ENCODE data around the gene EPHA4.

Gene EPHA4

GRCh38 chr2:221377597-221377996 lies 194.5 kb downstream of the EPHA4 start:
- ATAC-seq (ENCODE audit: insufficient read depth, low read depth) (no peak), DNase-seq (no peak)
- Histone ChIP-seq H3K4me1 (ENCODE audit: insufficient read depth, low read length) (no peaks in the 10 kb centered on the region), H3K4me2 (ENCODE audit: insufficient read depth, low read length) (no peak overlapping the region), H3K9me3 (ENCODE audit: insufficient read depth, low read length, severe bottlenecking) (no peaks in the 10 kb centered on the region), H3K9ac (ENCODE audit: low read depth, low read length) (no peak overlapping the region), H3K36me3 (ENCODE audit: insufficient read depth, low read length) (no peaks in the 10 kb centered on the region), H3K79me2 (ENCODE audit: insufficient read depth, low read length) (no peaks in the 10 kb centered on the region), H3K27ac (ENCODE audit: low read length) (no peak overlapping the region), H3K27me3 (ENCODE audit: insufficient read depth, low read length, poor library complexity) (no peaks in the 10 kb centered on the region), H3K4me3 (ENCODE audit: low read depth in 1 of 2, low read length in 2 of 2) (no peak overlapping the region), H4K20me1 (ENCODE audit: insufficient read depth, low read length) (no peaks in the 10 kb centered on the region), H2AFZ (ENCODE audit: low read depth, low read length) (no peak overlapping the region)
- no peak for TF ChIP-seq EZH2 (IDR thresholded peaks at IDR 0.05; ENCODE audit: borderline replicate concordance, low read depth, low read length, severe bottlenecking)
- TF ChIP-seq CTCF (IDR thresholded peaks at IDR 0.05; ENCODE audit: borderline replicate concordance, extremely low read depth, low read length, poor library complexity, severe bottlenecking) = no peak

GRCh38 chr2:221377066-221377465 lies 195.0 kb downstream of the EPHA4 start:
- no peak overlapping the region for H3K4me2 ChIP-seq (ENCODE audit: insufficient read depth, low read length)
- no peaks in the 10 kb centered on the region for H3K79me2 ChIP-seq (ENCODE audit: insufficient read depth, low read length)
- H2AFZ ChIP-seq (ENCODE audit: low read depth, low read length) = no peak overlapping the region
- H4K20me1 ChIP-seq (ENCODE audit: insufficient read depth, low read length) = no peaks in the 10 kb centered on the region
- H3K9ac ChIP-seq (ENCODE audit: low read depth, low read length) = no peak overlapping the region
- no peak for ATAC-seq (ENCODE audit: insufficient read depth, low read depth)
- no peaks in the 10 kb centered on the region for H3K9me3 ChIP-seq (ENCODE audit: insufficient read depth, low read length, severe bottlenecking)
- no peak for DNase-seq
- no peak overlapping the region for H3K4me3 ChIP-seq (ENCODE audit: low read depth in 1 of 2, low read length in 2 of 2)
- no peaks in the 10 kb centered on the region for H3K36me3 ChIP-seq (ENCODE audit: insufficient read depth, low read length)
- TF ChIP-seq EZH2 (IDR thresholded peaks at IDR 0.05; ENCODE audit: borderline replicate concordance, low read depth, low read length, severe bottlenecking) (no peak), CTCF (IDR thresholded peaks at IDR 0.05; ENCODE audit: borderline replicate concordance, extremely low read depth, low read length, poor library complexity, severe bottlenecking) (no peak)
- no peaks in the 10 kb centered on the region for H3K27me3 ChIP-seq (ENCODE audit: insufficient read depth, low read length, poor library complexity)
- no peaks in the 10 kb centered on the region for H3K4me1 ChIP-seq (ENCODE audit: insufficient read depth, low read length)
- H3K27ac ChIP-seq (ENCODE audit: low read length) = no peak overlapping the region

GRCh38 chr2:221374234-221374633 lies 197.9 kb downstream of the EPHA4 start:
- no peaks in the 10 kb centered on the region for H3K27me3 ChIP-seq (ENCODE audit: insufficient read depth, low read length, poor library complexity)
- no peak for DNase-seq
- no peak overlapping the region for H3K4me2 ChIP-seq (ENCODE audit: insufficient read depth, low read length)
- H3K9ac ChIP-seq (ENCODE audit: low read depth, low read length) = no peak overlapping the region
- H3K4me3 ChIP-seq (ENCODE audit: low read depth in 1 of 2, low read length in 2 of 2) = no peak overlapping the region
- no peak for TF ChIP-seq EZH2 (IDR thresholded peaks at IDR 0.05; ENCODE audit: borderline replicate concordance, low read depth, low read length, severe bottlenecking)
- TF ChIP-seq CTCF (IDR thresholded peaks at IDR 0.05; ENCODE audit: borderline replicate concordance, extremely low read depth, low read length, poor library complexity, severe bottlenecking) = no peak
- H3K79me2 ChIP-seq (ENCODE audit: insufficient read depth, low read length) = no peaks in the 10 kb centered on the region
- no peaks in the 10 kb centered on the region for H3K36me3 ChIP-seq (ENCODE audit: insufficient read depth, low read length)
- H3K27ac ChIP-seq (ENCODE audit: low read length) = no peak overlapping the region
- H3K4me1 ChIP-seq (ENCODE audit: insufficient read depth, low read length) = no peaks in the 10 kb centered on the region
- H4K20me1 ChIP-seq (ENCODE audit: insufficient read depth, low read length) = no peaks in the 10 kb centered on the region
- no peak for ATAC-seq (ENCODE audit: insufficient read depth, low read depth)
- no peaks in the 10 kb centered on the region for H3K9me3 ChIP-seq (ENCODE audit: insufficient read depth, low read length, severe bottlenecking)
- no peak overlapping the region for H2AFZ ChIP-seq (ENCODE audit: low read depth, low read length)

- H3K4me1 ChIP-seq (ENCODE audit: insufficient read depth, low read length) = no peaks in the 10 kb centered on the region
- ATAC-seq (ENCODE audit: insufficient read depth, low read depth) = no peak
- H3K36me3 ChIP-seq (ENCODE audit: insufficient read depth, low read length) = no peaks in the 10 kb centered on the region
- no peaks in the 10 kb centered on the region for H3K9me3 ChIP-seq (ENCODE audit: insufficient read depth, low read length, severe bottlenecking)
- no peak overlapping the region for H2AFZ ChIP-seq (ENCODE audit: low read depth, low read length)
- H3K4me2 ChIP-seq (ENCODE audit: insufficient read depth, low read length) = no peak overlapping the region
- no peak for DNase-seq
- H3K9ac ChIP-seq (ENCODE audit: low read depth, low read length) = no peak overlapping the region
- no peaks in the 10 kb centered on the region for H3K27me3 ChIP-seq (ENCODE audit: insufficient read depth, low read length, poor library complexity)
- H4K20me1 ChIP-seq (ENCODE audit: insufficient read depth, low read length) = no peaks in the 10 kb centered on the region
- H3K79me2 ChIP-seq (ENCODE audit: insufficient read depth, low read length) = no peaks in the 10 kb centered on the region
- H3K4me3 ChIP-seq (ENCODE audit: low read depth in 1 of 2, low read length in 2 of 2) = no peak overlapping the region
- no peak for TF ChIP-seq EZH2 (IDR thresholded peaks at IDR 0.05; ENCODE audit: borderline replicate concordance, low read depth, low read length, severe bottlenecking)
- no peak for TF ChIP-seq CTCF (IDR thresholded peaks at IDR 0.05; ENCODE audit: borderline replicate concordance, extremely low read depth, low read length, poor library complexity, severe bottlenecking)
- H3K27ac ChIP-seq (ENCODE audit: low read length) = no peak overlapping the region
Measured at GRCh38 chr2:221372907-221373306, 199.2 kb downstream of the EPHA4 start.
